ENCODE results near the gene SLC9A1. TPM values are rescaled to one million over a fixed set of nuclear protein-coding genes. Genes with fewer than 3 reads are reported as not detected.

The SLC9A1 gene
- total RNA-seq, 2 experiments from 2014 or later = 14.8 to 15.3 TPM

DNA sequence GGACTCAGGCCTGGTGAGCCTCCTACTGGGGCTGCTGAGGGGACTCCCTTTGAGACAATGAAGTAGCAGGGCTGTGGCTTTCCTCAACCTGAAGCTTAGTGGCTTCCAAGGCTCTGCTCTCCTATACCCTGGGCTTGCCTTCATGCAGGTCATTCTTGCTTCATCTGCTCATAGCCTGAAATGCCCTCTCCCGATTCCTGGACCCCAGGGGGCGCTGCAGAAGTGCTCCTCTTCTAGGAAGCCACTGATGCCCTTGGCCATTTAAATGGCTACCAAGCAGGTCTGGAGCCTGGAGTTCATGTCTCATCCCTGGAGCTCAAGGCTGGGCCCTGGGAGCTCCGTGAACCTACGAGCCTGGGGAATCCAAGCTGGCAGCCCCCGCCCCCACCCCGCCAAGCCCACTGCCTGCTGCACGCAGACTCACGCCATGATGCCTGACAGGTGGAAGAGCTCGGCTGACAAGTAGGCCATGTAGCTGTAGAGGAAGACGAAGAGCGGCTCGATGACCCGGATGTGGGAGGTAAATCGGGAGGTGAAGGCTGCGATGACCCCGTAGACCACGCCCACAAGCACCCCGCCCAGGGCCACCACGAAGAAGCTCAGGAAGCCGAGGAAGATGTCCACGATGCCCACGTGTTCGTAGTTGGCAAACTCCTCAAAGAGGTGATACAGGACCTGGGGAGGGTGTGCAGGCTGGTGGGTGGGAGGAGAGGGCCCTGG, 45.7 kb downstream of the SLC9A1 start:
- TF ChIP-seq, protein P1, sequence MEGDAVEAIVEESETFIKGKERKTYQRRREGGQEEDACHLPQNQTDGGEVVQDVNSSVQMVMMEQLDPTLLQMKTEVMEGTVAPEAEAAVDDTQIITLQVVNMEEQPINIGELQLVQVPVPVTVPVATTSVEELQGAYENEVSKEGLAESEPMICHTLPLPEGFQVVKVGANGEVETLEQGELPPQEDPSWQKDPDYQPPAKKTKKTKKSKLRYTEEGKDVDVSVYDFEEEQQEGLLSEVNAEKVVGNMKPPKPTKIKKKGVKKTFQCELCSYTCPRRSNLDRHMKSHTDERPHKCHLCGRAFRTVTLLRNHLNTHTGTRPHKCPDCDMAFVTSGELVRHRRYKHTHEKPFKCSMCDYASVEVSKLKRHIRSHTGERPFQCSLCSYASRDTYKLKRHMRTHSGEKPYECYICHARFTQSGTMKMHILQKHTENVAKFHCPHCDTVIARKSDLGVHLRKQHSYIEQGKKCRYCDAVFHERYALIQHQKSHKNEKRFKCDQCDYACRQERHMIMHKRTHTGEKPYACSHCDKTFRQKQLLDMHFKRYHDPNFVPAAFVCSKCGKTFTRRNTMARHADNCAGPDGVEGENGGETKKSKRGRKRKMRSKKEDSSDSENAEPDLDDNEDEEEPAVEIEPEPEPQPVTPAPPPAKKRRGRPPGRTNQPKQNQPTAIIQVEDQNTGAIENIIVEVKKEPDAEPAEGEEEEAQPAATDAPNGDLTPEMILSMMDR (IDR thresholded peaks at IDR 0.05) = peak; percentile 27
- intact Hi-C loops (cut with micrococcal nuclease) = loop anchor here (5.0 kb wide), 1 partner anchor 43 kb away; no protein-coding TSS in a partner anchor
- Mint-ChIP-seq H3K27ac (no peak overlapping the region), H3K36me3 (ENCODE audit: low read depth) (peaks cover 19% of the 10 kb centered on the region), H3K4me1 (ENCODE audit: low read depth) (peaks cover 42% of the 10 kb centered on the region), H3K27me3 (no peaks in the 10 kb centered on the region), H3K4me3 (no peak overlapping the region), H3K9me3 (no peaks in the 10 kb centered on the region)
- ChIA-PET POLR2A (interaction anchor here (0.7 to 1.9 kb wide), 3 partner anchors 30 to 65 kb away, joined by 3 to 5 read pairs (median 4); partner anchors contain the start of gene SLC9A1), CTCF (interaction anchor here (0.8 to 6.1 kb wide), 9 partner anchors 8 to 307 kb away, joined by 3 to 40 read pairs (median 4); no protein-coding TSS in a partner anchor)
- ATAC-seq (no peak), DNase-seq (peak; percentile 67)

DNA sequence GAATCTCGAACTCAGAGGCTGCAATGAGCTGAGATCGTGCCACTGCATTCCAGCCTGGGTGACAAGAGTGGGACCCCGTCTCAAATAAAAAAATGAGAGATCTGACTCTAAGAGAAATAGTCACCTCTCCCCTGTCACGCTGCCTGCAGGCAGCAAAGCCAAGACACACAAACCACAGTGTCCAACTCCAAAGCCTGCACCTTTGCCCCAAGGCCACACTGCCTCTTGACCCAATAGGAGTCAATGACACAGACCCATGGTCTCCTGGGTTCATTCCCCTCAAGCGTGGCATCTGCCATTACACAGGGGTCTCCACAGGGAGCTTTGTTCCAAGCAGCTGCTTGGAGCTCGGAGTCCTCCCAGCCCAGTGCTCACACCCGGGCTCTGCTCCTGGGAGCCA, 46.3 kb downstream of the SLC9A1 start:
- POLR2A ChIA-PET = interaction anchor here (1.9 kb wide), 1 partner anchor 46 kb away, joined by 5 read pairs; the partner anchor contains the start of gene SLC9A1
- TF ChIP-seq, protein P1 (IDR thresholded peaks at IDR 0.05) = no peak
- ATAC-seq = no peak
- peaks cover 12% of the 10 kb centered on the region for H3K36me3 Mint-ChIP-seq (ENCODE audit: low read depth)
- H3K9me3 Mint-ChIP-seq = no peaks in the 10 kb centered on the region
- CTCF ChIA-PET = interaction anchor here (1.5 to 6.1 kb wide), 3 partner anchors 8 to 175 kb away, joined by 4 to 40 read pairs (median 29); no protein-coding TSS in a partner anchor
- no peak overlapping the region for H3K27ac Mint-ChIP-seq
- DNase-seq = no peak
- peaks cover 35% of the 10 kb centered on the region for H3K4me1 Mint-ChIP-seq (ENCODE audit: low read depth)
- no peaks in the 10 kb centered on the region for H3K27me3 Mint-ChIP-seq
- intact Hi-C loops (cut with micrococcal nuclease) = loop anchor here (5.0 kb wide), 1 partner anchor 44 kb away; no protein-coding TSS in a partner anchor
- no peak overlapping the region for H3K4me3 Mint-ChIP-seq

DNA sequence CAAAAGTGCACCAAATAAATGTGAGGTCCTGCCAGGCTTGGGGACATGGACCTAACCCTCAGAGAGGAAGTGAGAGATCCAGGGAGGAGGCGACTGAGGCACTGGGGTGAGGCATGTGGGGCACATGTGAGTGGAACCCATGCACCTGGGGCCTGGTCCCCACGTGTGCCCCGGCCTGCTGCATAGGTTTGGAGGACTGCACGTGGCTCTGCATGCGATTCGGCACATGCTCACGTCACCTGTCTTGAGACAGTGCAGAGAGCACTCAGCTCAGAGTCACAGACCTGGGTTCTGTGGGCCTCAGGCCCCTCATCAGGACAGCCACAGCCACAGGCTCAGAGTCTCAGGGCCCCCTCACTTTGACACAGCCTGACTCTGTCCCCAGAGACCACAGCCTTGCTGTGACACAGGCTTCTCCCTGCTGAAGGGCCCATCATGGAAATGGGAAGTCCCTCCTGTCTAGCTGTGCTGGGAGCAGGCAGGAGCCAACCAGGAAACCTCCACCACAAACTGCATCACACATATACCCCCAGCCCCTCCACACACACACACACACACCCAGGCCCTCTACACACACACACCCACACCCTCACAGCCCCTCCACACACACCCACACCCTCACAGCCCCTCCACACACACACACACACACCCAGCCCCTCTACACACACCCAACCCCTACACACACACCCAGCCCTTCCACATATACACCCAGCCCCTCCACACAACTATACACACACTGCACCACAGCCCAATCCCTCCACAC, 48.2 kb downstream of the SLC9A1 start:
- TF ChIP-seq, protein P1 (IDR thresholded peaks at IDR 0.05) = no peak
- H3K4me1 Mint-ChIP-seq (ENCODE audit: low read depth) = peaks cover 21% of the 10 kb centered on the region
- DNase-seq (no peak), ATAC-seq (no peak)
- peaks cover 8% of the 10 kb centered on the region for H3K36me3 Mint-ChIP-seq (ENCODE audit: low read depth)
- H3K9me3 Mint-ChIP-seq = no peaks in the 10 kb centered on the region
- no peak overlapping the region for H3K4me3 Mint-ChIP-seq
- intact Hi-C loops (cut with micrococcal nuclease) = loop anchor here (5.0 kb wide), 1 partner anchor 46 kb away; no protein-coding TSS in a partner anchor
- H3K27ac Mint-ChIP-seq = peak overlapping the region; percentile 66
- no peaks in the 10 kb centered on the region for H3K27me3 Mint-ChIP-seq
- ChIA-PET POLR2A (no interaction called here), CTCF (interaction anchor here (6.1 kb wide), 1 partner anchor 61 kb away, joined by 40 read pairs; no protein-coding TSS in a partner anchor)

DNA sequence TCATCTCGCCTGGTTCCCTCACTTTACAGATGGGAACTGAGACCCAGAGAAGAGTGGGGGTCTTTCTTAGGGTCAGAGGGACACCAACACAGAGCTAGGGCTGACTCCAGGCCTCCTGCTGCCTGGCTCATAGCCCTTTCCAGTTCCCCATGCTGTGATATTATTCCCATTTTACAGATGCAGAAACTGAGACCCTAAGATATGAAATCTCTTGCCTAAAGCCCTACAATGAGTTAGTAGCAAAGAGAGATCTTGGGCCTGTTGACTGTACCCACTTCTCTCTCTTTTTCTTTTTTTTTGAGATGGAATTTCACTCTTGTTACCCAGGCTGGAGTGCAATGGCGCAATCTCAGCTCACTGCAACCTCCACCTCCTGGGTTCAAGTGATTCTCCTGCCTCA, 49.9 kb downstream of the SLC9A1 start:
- CTCF ChIA-PET = interaction anchor here (0.9 to 6.7 kb wide), 4 partner anchors 59 to 196 kb away, joined by 3 to 114 read pairs (median 15); no protein-coding TSS in a partner anchor
- DNase-seq (no peak), ATAC-seq (no peak)
- Mint-ChIP-seq H3K9me3 (no peaks in the 10 kb centered on the region), H3K4me3 (no peak overlapping the region), H3K27me3 (no peaks in the 10 kb centered on the region), H3K4me1 (ENCODE audit: low read depth) (peaks cover 15% of the 10 kb centered on the region), H3K36me3 (ENCODE audit: low read depth) (peaks cover 8% of the 10 kb centered on the region), H3K27ac (no peak overlapping the region)
- POLR2A ChIA-PET = no interaction called here
- TF ChIP-seq, protein P1 (IDR thresholded peaks at IDR 0.05) = no peak
- intact Hi-C loops (cut with micrococcal nuclease) = loop anchor here (5.0 kb wide), 1 partner anchor 47 kb away; no protein-coding TSS in a partner anchor
